K562 (cell line): ENCODE data around the gene KMT2E. TPM values are rescaled to one million over a fixed set of nuclear protein-coding genes. Genes with fewer than 3 reads are reported as not detected.

Source experiments
- ARNT ChIP-seq, 2 experiments: fragments of 450-650 bp; IDR thresholded peaks; 2 replicates each; pipeline ENCODE4 v1.6.1; 2016; ENCODE audit warnings: mild to moderate bottlenecking in 1 of 2
- C11orf30 ChIP-seq: fragments of 450-650 bp; IDR thresholded peaks from 2 replicates; pipeline ENCODE4 v1.6.1; 2016; ENCODE audit warnings: low read depth, mild to moderate bottlenecking
- CBFA2T3 ChIP-seq: fragments of 450-650 bp; IDR thresholded peaks from 2 replicates; pipeline ENCODE4 v1.6.1; 2017
- CCNT2 ChIP-seq: IDR thresholded peaks from 2 replicates; pipeline ENCODE4 v1.6.1; 2011; ENCODE audit warnings: borderline replicate concordance, low read depth, mild to moderate bottlenecking, moderate library complexity, mixed read lengths, low read length; ENCODE audit not compliant: insufficient read length; ENCODE audit errors: extremely low read depth
- ELF2 ChIP-seq: fragments of 250-450 bp; sonication (Bioruptor Pico); IDR thresholded peaks from 2 replicates; pipeline ENCODE4 v1.5.0; 2021; ENCODE audit warnings: mild to moderate bottlenecking
- EP300 ChIP-seq: IDR thresholded peaks from 2 replicates; pipeline ENCODE4 v1.6.1; 2012; ENCODE audit warnings: low read length, improper control_type of control experiment
- ESRRA ChIP-seq: fragments of 450-650 bp; IDR thresholded peaks from 2 replicates; pipeline ENCODE4 v1.6.1; 2014; ENCODE audit warnings: low read depth, mild to moderate bottlenecking, moderate library complexity, borderline replicate concordance
- FOXK2 ChIP-seq, 2 experiments: fragments of 450-650 bp; IDR thresholded peaks in 1 of 2; conservative IDR thresholded peaks in 1 of 2; 2 replicates each; pipeline ENCODE4 v1.6.1; 2016; ENCODE audit warnings: low read depth in 2 of 2, mild to moderate bottlenecking in 1 of 2
- HDAC2 ChIP-seq: fragments of 450-650 bp; IDR thresholded peaks from 2 replicates; pipeline ENCODE4 v1.6.1; 2016; ENCODE audit warnings: mild to moderate bottlenecking
- HIVEP1 ChIP-seq: fragments of 250-450 bp; sonication (Bioruptor Pico); IDR thresholded peaks from 2 replicates; pipeline ENCODE4 v1.4.0; 2020; ENCODE audit warnings: mild to moderate bottlenecking
- HMG20A ChIP-seq: fragments of 450-650 bp; formaldehyde crosslinking; conservative IDR thresholded peaks from 2 replicates; pipeline ENCODE4 v1.4.0; 2020; ENCODE audit warnings: mild to moderate bottlenecking, mixed read lengths
- KDM1A ChIP-seq, 2 experiments: fragments of 450-650 bp; IDR thresholded peaks; 2 replicates each; pipeline ENCODE4 v1.6.1; 2016; ENCODE audit warnings: mild to moderate bottlenecking in 2 of 2
- MEF2D ChIP-seq: conservative IDR thresholded peaks from 2 replicates; pipeline ENCODE4 v1.6.1; 2016; ENCODE audit warnings: low read depth, missing genetic modification characterization, missing compliant biosample characterization
- MEIS2 ChIP-seq: fragments of 450-650 bp; IDR thresholded peaks from 2 replicates; pipeline ENCODE4 v1.6.1; 2014; ENCODE audit warnings: mild to moderate bottlenecking; ENCODE audit not compliant: partially characterized antibody
- MTA1 ChIP-seq: fragments of 450-650 bp; IDR thresholded peaks from 2 replicates; pipeline ENCODE4 v1.6.1; 2017; ENCODE audit warnings: borderline replicate concordance
- POLR2AphosphoS5 ChIP-seq: IDR thresholded peaks from 2 replicates; pipeline ENCODE4 v1.6.1; 2011; ENCODE audit warnings: mild to moderate bottlenecking, low read depth, low read length, moderate library complexity; ENCODE audit not compliant: control insufficient read depth, insufficient read depth
- RCOR1 ChIP-seq, 2 experiments: IDR thresholded peaks; 2 replicates each; pipeline ENCODE4 v1.6.1; 2012; ENCODE audit warnings: low read depth in 2 of 2, low read length in 2 of 2, borderline replicate concordance in 1 of 2, improper control_type of control experiment in 1 of 2
- RFX7 ChIP-seq: fragments of 250-450 bp; sonication (Bioruptor Pico); IDR thresholded peaks from 2 replicates; pipeline ENCODE4 v1.5.1; 2021; ENCODE audit warnings: mild to moderate bottlenecking
- SMAD3 ChIP-seq: fragments of 450-650 bp; formaldehyde crosslinking; conservative IDR thresholded peaks from 2 replicates; pipeline ENCODE4 v1.4.0; 2020; ENCODE audit warnings: mild to moderate bottlenecking
- SMARCE1 ChIP-seq: fragments of 450-650 bp; IDR thresholded peaks from 2 replicates; pipeline ENCODE4 v1.7.1; 2016; ENCODE audit warnings: mild to moderate bottlenecking
- TEAD4 ChIP-seq, 2 experiments: sonication (generic) in 1 of 2; formaldehyde crosslinking in 1 of 2; IDR thresholded peaks; 2 replicates each; pipeline versions ENCODE4 v1.6.1 to v1.8.0; 2012 to 2022; ENCODE audit warnings: borderline replicate concordance in 1 of 2, inconsistent platforms in 1 of 2, low read length in 1 of 2, mild to moderate bottlenecking in 1 of 2, missing genetic modification reagents in 1 of 2
- ZNF584 ChIP-seq: fragments of 200-800 bp; sonication (Bioruptor generic); IDR thresholded peaks from 2 replicates; pipeline ENCODE4 v1.6.1; 2016; ENCODE audit warnings: low read depth, mild to moderate bottlenecking, missing genetic modification characterization, missing compliant biosample characterization
- polyA plus RNA-seq, 8 experiments: library from polyadenylated mRNA; depleted of rRNA in 4 of 8; stranded (reverse) in 5 of 8; unstranded in 3 of 8; fragments of >200 nt; fragmentation: Nextera tagmentation in 2 of 8; fragmentation: Illumina TruSeq in 1 of 8; extraction: Ambion mirVana in 2 of 8; extraction: Trizol in 1 of 8; gene quantifications; 2 replicates each; pipeline versions ENCODE4 v1.2.1 to v1.2.3, GENCODE V29; 2011 to 2014; ENCODE audit warnings: inconsistent platforms in 1 of 8, missing spikeins in 1 of 8
- total RNA-seq, 7 experiments: library from RNA; depleted of rRNA in 6 of 7; stranded (reverse); fragments of >200 nt in 6 of 7; fragmentation: Illumina TruSeq in 2 of 7; extraction: Trizol in 2 of 7; gene quantifications; 2 replicates each; pipeline versions ENCODE4 v1.2.1 to v1.2.3, GENCODE V29; 2011 to 2021; ENCODE audit warnings: low replicate concordance in 1 of 7
- TF ChIP-seq, protein P1 (sequence below): IDR thresholded peaks from 3 replicates; pipeline ENCODE4 v1.6.1; 2011; ENCODE audit warnings: borderline replicate concordance, mild to moderate bottlenecking, moderate library complexity; ENCODE audit not compliant: insufficient read length; ENCODE audit errors: extremely low read depth
- TF ChIP-seq, protein P2 (sequence below): fragments of 200-800 bp; sonication (Bioruptor generic); IDR thresholded peaks from 2 replicates; pipeline ENCODE4 v1.6.1; 2017; ENCODE audit warnings: missing genetic modification characterization, missing compliant biosample characterization

KMT2E gene
- total and polyA plus RNA-seq, 9 of the 15 experiments (the other 6 are each of a cell fraction or from before 2014, with no cell fraction given) = 8.9 to 55.3 (median 38.1) TPM

GRCh38 chr7:104982308-104983075 lies 31.5 kb upstream of the KMT2E start (continued):
- peak; percentile 60; the same call in 1 of the 2 replicates for TF ChIP-seq ELF2 (CRISPR knock-in tag)
- TF ChIP-seq HIVEP1 (CRISPR knock-in tag) = no peak
- TF ChIP-seq SMAD3 (CRISPR knock-in tag) = peak; percentile 72; the same call in 1 of the 2 replicates
- peak; percentile 62; the same call in 1 of the 2 replicates for TF ChIP-seq EP300
- peak in 1 of 2 experiments; percentile 98; a peak in 2 of 4 replicates for TF ChIP-seq RCOR1 (IDR thresholded peaks at IDR 0.05; ENCODE audit: borderline replicate concordance in 1 of 2, low read depth in 2 of 2, low read length in 2 of 2)
- no peak for TF ChIP-seq C11orf30
- peak; percentile 92 to 93 for TF ChIP-seq KDM1A (IDR thresholded peaks at IDR 0.05)
- TF ChIP-seq RFX7 (CRISPR knock-in tag) = no peak
- peak; percentile 83; the same call in 1 of the 2 replicates for TF ChIP-seq SMARCE1
- peak; percentile 86 for TF ChIP-seq HDAC2
- TF ChIP-seq CCNT2 = peak; percentile 16
- TF ChIP-seq, protein P1, sequence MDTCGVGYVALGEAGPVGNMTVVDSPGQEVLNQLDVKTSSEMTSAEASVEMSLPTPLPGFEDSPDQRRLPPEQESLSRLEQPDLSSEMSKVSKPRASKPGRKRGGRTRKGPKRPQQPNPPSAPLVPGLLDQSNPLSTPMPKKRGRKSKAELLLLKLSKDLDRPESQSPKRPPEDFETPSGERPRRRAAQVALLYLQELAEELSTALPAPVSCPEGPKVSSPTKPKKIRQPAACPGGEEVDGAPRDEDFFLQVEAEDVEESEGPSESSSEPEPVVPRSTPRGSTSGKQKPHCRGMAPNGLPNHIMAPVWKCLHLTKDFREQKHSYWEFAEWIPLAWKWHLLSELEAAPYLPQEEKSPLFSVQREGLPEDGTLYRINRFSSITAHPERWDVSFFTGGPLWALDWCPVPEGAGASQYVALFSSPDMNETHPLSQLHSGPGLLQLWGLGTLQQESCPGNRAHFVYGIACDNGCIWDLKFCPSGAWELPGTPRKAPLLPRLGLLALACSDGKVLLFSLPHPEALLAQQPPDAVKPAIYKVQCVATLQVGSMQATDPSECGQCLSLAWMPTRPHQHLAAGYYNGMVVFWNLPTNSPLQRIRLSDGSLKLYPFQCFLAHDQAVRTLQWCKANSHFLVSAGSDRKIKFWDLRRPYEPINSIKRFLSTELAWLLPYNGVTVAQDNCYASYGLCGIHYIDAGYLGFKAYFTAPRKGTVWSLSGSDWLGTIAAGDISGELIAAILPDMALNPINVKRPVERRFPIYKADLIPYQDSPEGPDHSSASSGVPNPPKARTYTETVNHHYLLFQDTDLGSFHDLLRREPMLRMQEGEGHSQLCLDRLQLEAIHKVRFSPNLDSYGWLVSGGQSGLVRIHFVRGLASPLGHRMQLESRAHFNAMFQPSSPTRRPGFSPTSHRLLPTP = no peak
- peak; percentile 80 for TF ChIP-seq TEAD4 (IDR thresholded peaks at IDR 0.05; ENCODE audit: low read length)
- TF ChIP-seq TEAD4 (CRISPR knock-in tag; IDR thresholded peaks at IDR 0.05; ENCODE audit: borderline replicate concordance) = no peak
- peak; percentile 84; the same call in 1 of the 2 replicates for TF ChIP-seq ESRRA
- peak; percentile 34; the same call in 1 of the 2 replicates for TF ChIP-seq MTA1
- peak; percentile 84 for TF ChIP-seq MEIS2
- peak; percentile 46; the same call in 1 of the 2 replicates for TF ChIP-seq CBFA2T3
- TF ChIP-seq, protein P2, sequence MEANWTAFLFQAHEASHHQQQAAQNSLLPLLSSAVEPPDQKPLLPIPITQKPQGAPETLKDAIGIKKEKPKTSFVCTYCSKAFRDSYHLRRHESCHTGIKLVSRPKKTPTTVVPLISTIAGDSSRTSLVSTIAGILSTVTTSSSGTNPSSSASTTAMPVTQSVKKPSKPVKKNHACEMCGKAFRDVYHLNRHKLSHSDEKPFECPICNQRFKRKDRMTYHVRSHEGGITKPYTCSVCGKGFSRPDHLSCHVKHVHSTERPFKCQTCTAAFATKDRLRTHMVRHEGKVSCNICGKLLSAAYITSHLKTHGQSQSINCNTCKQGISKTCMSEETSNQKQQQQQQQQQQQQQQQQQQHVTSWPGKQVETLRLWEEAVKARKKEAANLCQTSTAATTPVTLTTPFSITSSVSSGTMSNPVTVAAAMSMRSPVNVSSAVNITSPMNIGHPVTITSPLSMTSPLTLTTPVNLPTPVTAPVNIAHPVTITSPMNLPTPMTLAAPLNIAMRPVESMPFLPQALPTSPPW (CRISPR knock-in tag) = peak; percentile 39; the same call in 1 of the 2 replicates
- peak in 1 of 2 experiments; percentile 3; a peak in 1 of 4 replicates for TF ChIP-seq FOXK2 (conservative IDR thresholded peaks at IDR 0.05 in 1 of 2, IDR thresholded peaks at IDR 0.05 in 1 of 2; ENCODE audit: low read depth in 2 of 2)
- peak; percentile 82; the same call in 1 of the 2 replicates for TF ChIP-seq HMG20A (CRISPR knock-in tag)
- peak; percentile 30; the same call in 1 of the 2 replicates for TF ChIP-seq POLR2AphosphoS5
- 0 out of 2 replicates have a peak, but pooled peaks have one; percentile 34 for TF ChIP-seq ZNF584 (CRISPR knock-in tag)
- TF ChIP-seq MEF2D = peak; percentile 80
- no peak for TF ChIP-seq ARNT (IDR thresholded peaks at IDR 0.05)
